HEK293T (cell line): ENCODE measurements around the gene IGLL1.
A peak's percentile ranks its signal among the peaks of the same experiment; 100 is the strongest.
"Not testable (repeated sequence)": the region's sequence is repeated elsewhere in the genome, so short reads cannot be mapped to it uniquely, and the experiment has no call there.

Experiments
- CTCF ChIA-PET: fragments of 350-600 bp; formaldehyde crosslinking; extraction: SDS; loops from one replicate; lab custom pipeline; 2021; ENCODE audit warnings: antibody characterized with exemption, inconsistent platforms; lab: Yijun Ruan, JAX
- POLR2A ChIA-PET: fragments of 350-600 bp; formaldehyde crosslinking; extraction: SDS; loops from one replicate; lab custom pipeline; 2020; ENCODE audit warnings: antibody characterized with exemption, inconsistent platforms; lab: Yijun Ruan, JAX
- DNase-seq: peaks from one replicate; pipeline ENCODE4 v3.0.0; 2012; ENCODE audit warnings: mixed read lengths; ENCODE audit errors: extremely low spot score
- ARNT ChIP-seq: fragments of 450-650 bp; IDR thresholded peaks from 2 replicates; pipeline ENCODE4 v1.6.1; 2017; ENCODE audit warnings: mild to moderate bottlenecking
- BHLHE40 ChIP-seq: fragments of 450-650 bp; IDR thresholded peaks from 2 replicates; pipeline ENCODE4 v1.6.1; 2016; ENCODE audit warnings: mild to moderate bottlenecking, moderate library complexity, borderline replicate concordance
- CTBP1 ChIP-seq: fragments of 450-650 bp; IDR thresholded peaks from 2 replicates; pipeline ENCODE4 v1.6.1; 2016; ENCODE audit warnings: borderline replicate concordance
- ELF4 ChIP-seq: fragments of 450-650 bp; IDR thresholded peaks from 2 replicates; pipeline ENCODE4 v1.6.1; 2017; ENCODE audit warnings: antibody characterized with exemption
- FOXA1 ChIP-seq: fragments of 450-650 bp; IDR thresholded peaks from 2 replicates; pipeline ENCODE4 v1.6.1; 2016; ENCODE audit warnings: mild to moderate bottlenecking
- FOXK2 ChIP-seq: fragments of 450-650 bp; IDR thresholded peaks from 2 replicates; pipeline ENCODE4 v1.6.1; 2016; ENCODE audit warnings: mild to moderate bottlenecking
- FOXM1 ChIP-seq: fragments of 450-650 bp; IDR thresholded peaks from 2 replicates; pipeline ENCODE4 v1.6.1; 2017; ENCODE audit warnings: mild to moderate bottlenecking, borderline replicate concordance
- HDGF ChIP-seq: fragments of 450-650 bp; IDR thresholded peaks from 2 replicates; pipeline ENCODE4 v1.6.1; 2017; ENCODE audit warnings: antibody characterized with exemption, borderline replicate concordance
- L3MBTL2 ChIP-seq: fragments of 450-650 bp; conservative IDR thresholded peaks from 2 replicates; pipeline ENCODE4 v1.6.1; 2016; ENCODE audit warnings: mild to moderate bottlenecking
- LEF1 ChIP-seq: fragments of 450-650 bp; IDR thresholded peaks from 2 replicates; pipeline ENCODE4 v1.6.1; 2017; ENCODE audit warnings: mild to moderate bottlenecking, borderline replicate concordance
- NFRKB ChIP-seq: fragments of 450-650 bp; IDR thresholded peaks from 2 replicates; pipeline ENCODE4 v1.6.1; 2016; ENCODE audit warnings: mild to moderate bottlenecking, moderate library complexity
- SP1 ChIP-seq: fragments of 450-650 bp; IDR thresholded peaks from 2 replicates; pipeline ENCODE4 v1.6.1; 2017
- SUZ12 ChIP-seq: fragments of 450-650 bp; IDR thresholded peaks from 2 replicates; pipeline ENCODE4 v1.6.1; 2016; ENCODE audit warnings: mild to moderate bottlenecking
- TARDBP ChIP-seq: fragments of 450-650 bp; IDR thresholded peaks from 2 replicates; pipeline ENCODE4 v1.6.1; 2016
- ZNF384 ChIP-seq: fragments of 450-650 bp; IDR thresholded peaks from 2 replicates; pipeline ENCODE4 v1.6.1; 2016
- TF ChIP-seq, protein P1 (sequence below): fragments of 450-650 bp; IDR thresholded peaks from 2 replicates; pipeline ENCODE4 v1.6.1; 2016

IGLL1 gene

GRCh38 chr22:23549198-23549595 lies 30.9 kb downstream of the IGLL1 start:
- no peak for DNase-seq
- ChIA-PET POLR2A (no interaction called here), CTCF (no interaction called here)
- TF ChIP-seq FOXM1 (no peak), SP1 (no peak), HDGF (no peak), LEF1 (no peak), CTBP1 (no peak), ARNT (no peak), ZNF384 (no peak), L3MBTL2 (no peak), BHLHE40 (no peak), NFRKB (no peak), SUZ12 (no peak)
- TF ChIP-seq, protein P1, sequence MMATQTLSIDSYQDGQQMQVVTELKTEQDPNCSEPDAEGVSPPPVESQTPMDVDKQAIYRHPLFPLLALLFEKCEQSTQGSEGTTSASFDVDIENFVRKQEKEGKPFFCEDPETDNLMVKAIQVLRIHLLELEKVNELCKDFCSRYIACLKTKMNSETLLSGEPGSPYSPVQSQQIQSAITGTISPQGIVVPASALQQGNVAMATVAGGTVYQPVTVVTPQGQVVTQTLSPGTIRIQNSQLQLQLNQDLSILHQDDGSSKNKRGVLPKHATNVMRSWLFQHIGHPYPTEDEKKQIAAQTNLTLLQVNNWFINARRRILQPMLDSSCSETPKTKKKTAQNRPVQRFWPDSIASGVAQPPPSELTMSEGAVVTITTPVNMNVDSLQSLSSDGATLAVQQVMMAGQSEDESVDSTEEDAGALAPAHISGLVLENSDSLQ: no peak

GRCh38 chr22:23548501-23549197 lies 31.4 kb downstream of the IGLL1 start:
- POLR2A ChIA-PET: no interaction called here
- CTCF ChIA-PET: interaction anchor here (1.6 kb wide), 1 partner anchor 43 kb away, joined by 4 read pairs; no protein-coding TSS in a partner anchor
- no peak for TF ChIP-seq ARNT
- no peak for TF ChIP-seq FOXM1
- TF ChIP-seq CTBP1: no peak
- TF ChIP-seq LEF1: no peak
- no peak for TF ChIP-seq SUZ12
- no peak for TF ChIP-seq L3MBTL2
- TF ChIP-seq FOXA1: no peak
- no peak for TF ChIP-seq FOXK2
- no peak for TF ChIP-seq BHLHE40
- TF ChIP-seq SP1: no peak
- no peak for TF ChIP-seq TARDBP
- no peak for TF ChIP-seq NFRKB
- TF ChIP-seq HDGF: no peak
- TF ChIP-seq, protein P1: no peak
- TF ChIP-seq ELF4: no peak
- no peak for TF ChIP-seq ZNF384

DNA sequence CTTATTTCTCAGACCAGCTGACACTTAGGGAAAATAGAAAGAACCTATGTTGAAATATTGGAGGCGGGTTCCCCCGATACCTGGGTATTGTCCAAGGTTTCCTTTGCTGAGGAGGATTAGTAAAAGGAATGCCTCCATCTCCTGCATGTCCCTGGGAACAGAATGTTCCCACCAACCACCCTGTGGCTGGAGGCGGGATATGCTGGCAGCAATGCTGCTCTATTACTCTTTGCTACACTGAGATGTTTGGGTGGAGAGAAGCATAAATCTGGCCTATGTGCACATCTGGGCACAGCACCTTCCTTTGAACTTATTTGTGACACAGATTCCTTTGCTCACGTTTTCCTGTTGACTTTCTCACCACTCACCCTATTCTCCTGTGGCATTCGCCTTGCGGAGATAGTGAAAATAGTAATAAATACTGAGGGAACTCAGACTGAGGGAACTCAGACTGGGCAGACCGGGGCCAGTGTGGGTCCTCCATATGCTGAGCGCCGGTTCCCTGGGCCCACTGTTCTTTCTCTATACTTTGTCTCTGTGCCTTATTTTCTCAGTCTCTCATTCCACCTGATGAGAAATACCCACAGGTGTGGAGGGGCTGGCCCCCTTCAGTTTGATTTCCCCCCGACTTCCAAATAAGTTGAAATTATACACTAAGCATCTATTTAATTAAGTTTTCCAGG lies 32.1 kb downstream of the IGLL1 start:
- TF ChIP-seq HDGF (no peak), FOXM1 (no peak), NFRKB (no peak), ELF4 (no peak), SUZ12 (no peak), ZNF384 (no peak), ARNT (no peak), FOXK2 (no peak), BHLHE40 (no peak), FOXA1 (no peak), SP1 (no peak), L3MBTL2 (no peak), LEF1 (no peak), TARDBP (no peak)
- TF ChIP-seq, protein P1: no peak
- CTCF ChIA-PET: interaction anchor here (1.6 kb wide), 1 partner anchor 43 kb away, joined by 4 read pairs; no protein-coding TSS in a partner anchor
- DNase-seq: peak; percentile 5
- POLR2A ChIA-PET: no interaction called here

More at GRCh38 chr22:23548501-23549197, 31.4 kb downstream of the IGLL1 start:
- peak; percentile 6 for DNase-seq

- DNase-seq, POLR2A ChIA-PET: not testable (repeated sequence)
These were observed 32.7 kb downstream of the IGLL1 start for GRCh38 chr22:23547382-23547781.

DNA sequence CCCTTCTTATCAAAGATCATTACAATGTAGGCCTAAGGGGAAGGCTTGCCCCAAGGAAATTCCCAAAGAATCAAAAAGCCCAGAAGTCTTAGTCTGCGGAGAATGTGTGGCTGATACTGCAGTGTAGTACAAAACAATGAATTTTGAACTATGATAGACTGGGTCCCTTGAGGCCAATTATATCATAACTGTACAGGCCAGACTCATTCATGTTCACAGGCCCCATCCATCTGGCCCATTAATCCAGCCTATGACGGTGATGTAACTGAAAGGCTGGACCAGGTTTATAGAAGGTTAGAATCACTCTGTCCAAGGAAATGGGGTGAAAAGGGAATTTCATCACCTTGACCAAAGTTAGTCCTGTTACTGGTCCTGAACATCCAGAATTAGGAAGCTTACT lies 35.2 kb downstream of the IGLL1 start:
- TF ChIP-seq FOXK2 (no peak), CTBP1 (no peak), HDGF (no peak), SUZ12 (no peak), ELF4 (no peak), BHLHE40 (no peak), FOXA1 (no peak), ARNT (no peak), L3MBTL2 (no peak), SP1 (no peak), ZNF384 (no peak), LEF1 (no peak), NFRKB (no peak), TARDBP (no peak), FOXM1 (no peak)
- TF ChIP-seq, protein P1: no peak
- CTCF ChIA-PET: no interaction called here
- no peak for DNase-seq
- POLR2A ChIA-PET: no interaction called here

More at GRCh38 chr22:23547382-23547781, 32.7 kb downstream of the IGLL1 start:
- CTCF ChIA-PET: interaction anchor here (1.6 kb wide), 1 partner anchor 44 kb away, joined by 4 read pairs; no protein-coding TSS in a partner anchor

GRCh38 chr22:23543506-23544000 lies 36.5 kb downstream of the IGLL1 start:
- POLR2A ChIA-PET, DNase-seq, CTCF ChIA-PET: not testable (repeated sequence)
